HG03045 (cell line): ENCODE measurements around the gene RET.

ENCODE experiments used
- ATAC-seq: cut with Tn5 transposase; IDR thresholded peaks from one replicate; pipeline ENCODE4 v1.9.1; 2021; ENCODE audit warnings: mild to moderate bottlenecking, moderate library complexity; ENCODE audit not compliant: unreplicated experiment

Gene RET

GRCh38 chr10:43076876-43077420 lies at the start of gene RET:
RET (plus strand) TSS chr10:43077069; CDS start chr10:43077259, 190 bp downstream.
- ATAC-seq, result no peak

GRCh38 chr10:43027331-43027955 lies 49.4 kb upstream of the RET start:
- no peak for ATAC-seq

- ATAC-seq, result no peak
These were observed 48.7 kb upstream of the RET start for GRCh38 chr10:43028143-43028542.

GRCh38 chr10:43029043-43029442 lies 47.8 kb upstream of the RET start:
- ATAC-seq, result no peak

GRCh38 chr10:43032613-43033012 lies 44.3 kb upstream of the RET start:
- ATAC-seq, result no peak

GRCh38 chr10:43035800-43036199 lies 41.1 kb upstream of the RET start:
- ATAC-seq, result no peak

- ATAC-seq, result no peak
These were observed 40.1 kb upstream of the RET start for GRCh38 chr10:43036481-43037428.

GRCh38 chr10:43037440-43037839 lies 39.4 kb upstream of the RET start:
- ATAC-seq, result no peak

GRCh38 chr10:43037942-43038782 lies 38.7 kb upstream of the RET start:
- no peak for ATAC-seq

- ATAC-seq, result no peak
These were observed 37.9 kb upstream of the RET start for GRCh38 chr10:43038783-43039623.

GRCh38 chr10:43039624-43040481 lies 37.0 kb upstream of the RET start:
- no peak for ATAC-seq

GRCh38 chr10:43040482-43041256 lies 36.2 kb upstream of the RET start:
- no peak for ATAC-seq

GRCh38 chr10:43041422-43042342 lies 35.2 kb upstream of the RET start:
- ATAC-seq, result no peak

- no peak for ATAC-seq
These were observed 34.1 kb upstream of the RET start for GRCh38 chr10:43042503-43043341.

- no peak for ATAC-seq
These were observed 33.5 kb upstream of the RET start for GRCh38 chr10:43043342-43043772.

GRCh38 chr10:43043773-43044447 lies 33.0 kb upstream of the RET start:
- no peak for ATAC-seq
